Rectal smooth muscle tissue (tissue), 1 donor: Measurements from ENCODE around the gene PCDHGB5.
"Not testable (repeated sequence)": the region's sequence is repeated elsewhere in the genome, so short reads cannot be mapped to it uniquely, and the experiment has no call there.

Experiments used
- H3K27ac ChIP-seq: one replicate; pipeline ENCODE4 v1.7.0; 2013; ENCODE audit warnings: low read depth, low read length, inconsistent platforms
- H3K27me3 ChIP-seq: one replicate; pipeline ENCODE4 v1.7.0; 2013; ENCODE audit warnings: low read length; ENCODE audit not compliant: control insufficient read depth, insufficient read depth
- H3K36me3 ChIP-seq: one replicate; pipeline ENCODE4 v1.7.0; 2013; ENCODE audit warnings: low read length; ENCODE audit not compliant: control insufficient read depth, insufficient read depth
- H3K4me1 ChIP-seq: one replicate; pipeline ENCODE4 v1.7.0; 2013; ENCODE audit warnings: low read length; ENCODE audit not compliant: control insufficient read depth, insufficient read depth
- H3K4me3 ChIP-seq: one replicate; pipeline ENCODE4 v1.7.0; 2013; ENCODE audit warnings: low read length
- H3K9ac ChIP-seq: one replicate; pipeline ENCODE4 v1.7.0; 2013; ENCODE audit warnings: low read length

The PCDHGB5 gene

DNA sequence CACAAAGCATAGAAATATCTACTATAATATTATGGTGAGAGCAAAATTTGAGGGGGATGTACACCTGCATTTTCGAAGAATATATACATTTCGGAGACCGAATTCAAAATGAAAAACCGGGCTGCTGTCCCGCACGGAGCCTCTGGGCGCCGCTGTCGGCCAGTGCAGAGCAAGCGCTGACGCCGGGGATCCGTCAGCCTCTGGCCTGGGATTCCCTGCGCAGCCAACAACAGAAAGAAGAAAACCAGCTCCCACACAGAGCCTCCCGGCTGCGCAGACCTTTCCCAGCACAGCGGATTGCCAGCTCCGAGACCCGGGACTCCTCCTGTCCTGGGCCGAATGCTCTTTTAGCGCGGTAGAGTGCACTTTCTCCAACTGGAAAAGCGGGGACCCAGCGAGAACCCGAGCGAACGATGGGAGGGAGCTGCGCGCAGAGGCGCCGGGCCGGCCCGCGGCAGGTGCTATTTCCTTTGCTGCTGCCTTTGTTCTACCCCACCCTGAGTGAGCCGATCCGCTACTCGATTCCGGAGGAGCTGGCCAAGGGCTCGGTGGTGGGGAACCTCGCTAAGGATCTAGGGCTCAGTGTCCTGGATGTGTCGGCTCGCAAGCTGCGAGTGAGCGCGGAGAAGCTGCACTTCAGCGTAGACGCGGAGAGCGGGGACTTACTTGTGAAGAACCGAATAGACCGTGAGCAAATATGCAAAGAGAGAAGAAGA, 10.2 kb downstream of the PCDHGB5 start, which contains the start of gene PCDHGB6:
TSS of gene PCDHGB6 (plus strand) at position 232 of the 716 bp plus-strand sequence. CDS start at position 414, 182 bp downstream.
- not testable (repeated sequence) for H3K9ac ChIP-seq, H3K27me3 ChIP-seq, H3K27ac ChIP-seq, H3K4me1 ChIP-seq, H3K36me3 ChIP-seq
- peak within 1 kb of the TSS; percentile 45 for H3K4me3 ChIP-seq

DNA sequence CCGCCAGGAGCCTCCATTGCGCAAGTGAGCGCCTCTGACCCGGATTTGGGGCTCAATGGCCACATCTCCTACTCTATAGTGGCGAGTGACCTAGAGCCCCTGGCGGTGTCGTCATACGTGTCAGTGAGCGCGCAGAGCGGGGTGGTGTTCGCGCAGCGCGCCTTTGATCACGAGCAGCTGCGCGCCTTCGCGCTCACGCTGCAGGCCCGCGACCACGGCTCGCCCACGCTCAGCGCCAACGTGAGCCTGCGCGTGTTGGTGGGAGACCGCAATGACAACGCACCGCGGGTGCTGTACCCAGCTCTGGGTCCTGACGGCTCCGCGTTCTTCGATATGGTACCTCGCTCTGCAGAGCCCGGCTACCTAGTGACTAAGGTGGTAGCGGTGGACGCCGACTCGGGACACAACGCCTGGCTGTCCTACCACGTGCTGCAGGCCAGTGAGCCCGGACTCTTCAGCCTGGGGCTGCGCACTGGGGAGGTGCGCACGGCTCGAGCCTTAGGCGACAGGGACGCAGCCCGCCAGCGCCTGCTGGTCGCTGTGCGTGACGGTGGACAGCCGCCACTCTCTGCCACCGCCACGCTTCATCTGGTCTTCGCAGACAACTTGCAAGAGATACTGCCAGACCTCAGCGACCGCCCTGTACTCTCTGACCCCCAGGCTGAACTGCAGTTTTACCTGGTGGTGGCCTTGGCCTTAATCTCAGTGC, 12.0 kb downstream of the PCDHGB5 start:
- Histone ChIP-seq H3K27me3 (peaks cover 5% of the 10 kb centered on the region), H3K36me3 (peaks cover 5% of the 10 kb centered on the region), H3K9ac (no peak overlapping the region), H3K4me1 (no peaks in the 10 kb centered on the region), H3K4me3 (peak overlapping the region; percentile 29), H3K27ac (no peak overlapping the region)

GRCh38 chr5:141411575-141411974, 13.8 kb downstream of the PCDHGB5 start:
- no peak overlapping the region for H3K9ac ChIP-seq
- peaks cover 5% of the 10 kb centered on the region for H3K27me3 ChIP-seq
- no peak overlapping the region for H3K27ac ChIP-seq
- H3K4me3 ChIP-seq = no peak overlapping the region
- H3K36me3 ChIP-seq = peaks cover 5% of the 10 kb centered on the region
- no peaks in the 10 kb centered on the region for H3K4me1 ChIP-seq

GRCh38 chr5:141412854-141413539, 15.2 kb downstream of the PCDHGB5 start, which contains the start of gene PCDHGA10:
TSS of gene PCDHGA10 (plus strand) at chr5:141412987. CDS start at chr5:141413176, 189 bp downstream.
- peak within 1 kb of the TSS; percentile 4 for H3K4me3 ChIP-seq
- no peaks in the 10 kb centered on the region for H3K4me1 ChIP-seq
- H3K27ac ChIP-seq = no peak within 1 kb of the TSS
- H3K9ac ChIP-seq = no peak within 1 kb of the TSS
- peaks cover 5% of the 10 kb centered on the region for H3K36me3 ChIP-seq
- H3K27me3 ChIP-seq = peaks cover 5% of the 10 kb centered on the region

DNA sequence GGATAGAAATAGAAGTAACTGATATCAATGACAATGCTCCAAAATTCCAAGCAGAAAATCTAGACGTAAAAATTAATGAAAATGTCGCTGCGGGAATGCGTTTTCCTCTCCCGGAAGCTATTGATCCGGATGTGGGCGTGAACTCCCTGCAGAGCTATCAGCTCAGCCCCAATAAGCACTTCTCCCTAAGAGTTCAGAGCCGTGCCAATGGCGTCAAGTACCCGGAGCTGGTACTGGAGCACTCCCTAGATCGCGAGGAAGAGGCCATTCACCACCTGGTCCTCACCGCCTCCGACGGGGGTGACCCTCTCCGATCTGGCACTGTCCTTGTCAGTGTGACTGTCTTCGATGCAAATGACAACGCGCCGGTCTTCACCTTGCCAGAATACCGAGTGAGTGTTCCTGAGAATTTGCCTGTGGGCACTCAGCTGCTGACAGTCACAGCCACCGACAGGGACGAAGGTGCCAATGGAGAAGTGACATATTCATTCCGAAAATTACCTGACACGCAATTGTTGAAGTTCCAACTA, 15.9 kb downstream of the PCDHGB5 start:
- Histone ChIP-seq H3K4me1 (no peaks in the 10 kb centered on the region), H3K4me3 (peak overlapping the region; percentile 4), H3K36me3 (peaks cover 5% of the 10 kb centered on the region), H3K27me3 (peaks cover 5% of the 10 kb centered on the region), H3K9ac (no peak overlapping the region), H3K27ac (no peak overlapping the region)

DNA sequence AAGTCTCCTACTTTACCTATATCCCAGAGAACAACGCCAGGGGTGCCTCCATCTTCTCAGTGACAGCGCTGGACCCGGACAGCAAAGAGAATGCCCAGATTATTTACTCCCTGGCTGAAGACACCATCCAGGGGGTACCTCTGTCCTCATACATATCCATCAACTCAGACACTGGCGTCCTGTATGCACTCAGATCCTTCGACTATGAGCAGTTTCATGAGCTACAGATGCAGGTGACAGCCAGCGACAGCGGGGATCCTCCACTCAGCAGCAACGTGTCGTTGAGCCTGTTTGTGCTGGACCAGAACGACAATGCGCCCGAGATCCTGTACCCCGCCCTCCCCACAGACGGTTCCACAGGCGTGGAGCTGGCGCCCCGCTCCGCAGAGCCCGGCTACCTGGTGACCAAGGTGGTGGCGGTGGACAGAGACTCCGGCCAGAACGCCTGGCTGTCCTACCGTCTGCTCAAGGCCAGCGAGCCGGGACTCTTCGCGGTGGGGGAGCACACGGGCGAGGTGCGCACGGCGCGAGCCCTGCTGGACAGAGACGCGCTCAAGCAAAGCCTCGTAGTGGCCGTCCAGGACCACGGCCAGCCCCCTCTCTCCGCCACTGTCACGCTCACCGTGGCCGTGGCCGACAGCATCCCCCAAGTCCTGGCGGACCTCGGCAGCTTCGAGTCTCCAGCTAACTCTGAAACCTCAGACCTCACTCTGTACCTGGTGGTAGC, 17.0 kb downstream of the PCDHGB5 start:
- not testable (repeated sequence) for H3K4me1 ChIP-seq, H3K27me3 ChIP-seq, H3K27ac ChIP-seq, H3K4me3 ChIP-seq, H3K9ac ChIP-seq, H3K36me3 ChIP-seq

DNA sequence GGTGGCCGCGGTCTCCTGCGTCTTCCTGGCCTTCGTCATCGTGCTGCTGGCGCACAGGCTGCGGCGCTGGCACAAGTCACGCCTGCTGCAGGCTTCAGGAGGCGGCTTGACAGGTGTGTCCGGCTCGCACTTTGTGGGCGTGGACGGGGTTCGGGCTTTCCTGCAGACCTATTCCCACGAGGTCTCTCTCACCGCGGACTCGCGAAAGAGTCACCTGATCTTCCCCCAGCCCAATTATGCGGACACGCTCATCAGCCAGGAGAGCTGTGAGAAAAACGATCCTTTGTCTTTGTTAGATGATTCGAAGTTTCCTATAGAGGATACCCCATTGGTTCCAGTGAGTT, 17.5 kb downstream of the PCDHGB5 start:
- not testable (repeated sequence) for H3K27me3 ChIP-seq, H3K27ac ChIP-seq, H3K4me1 ChIP-seq, H3K9ac ChIP-seq, H3K36me3 ChIP-seq, H3K4me3 ChIP-seq

DNA sequence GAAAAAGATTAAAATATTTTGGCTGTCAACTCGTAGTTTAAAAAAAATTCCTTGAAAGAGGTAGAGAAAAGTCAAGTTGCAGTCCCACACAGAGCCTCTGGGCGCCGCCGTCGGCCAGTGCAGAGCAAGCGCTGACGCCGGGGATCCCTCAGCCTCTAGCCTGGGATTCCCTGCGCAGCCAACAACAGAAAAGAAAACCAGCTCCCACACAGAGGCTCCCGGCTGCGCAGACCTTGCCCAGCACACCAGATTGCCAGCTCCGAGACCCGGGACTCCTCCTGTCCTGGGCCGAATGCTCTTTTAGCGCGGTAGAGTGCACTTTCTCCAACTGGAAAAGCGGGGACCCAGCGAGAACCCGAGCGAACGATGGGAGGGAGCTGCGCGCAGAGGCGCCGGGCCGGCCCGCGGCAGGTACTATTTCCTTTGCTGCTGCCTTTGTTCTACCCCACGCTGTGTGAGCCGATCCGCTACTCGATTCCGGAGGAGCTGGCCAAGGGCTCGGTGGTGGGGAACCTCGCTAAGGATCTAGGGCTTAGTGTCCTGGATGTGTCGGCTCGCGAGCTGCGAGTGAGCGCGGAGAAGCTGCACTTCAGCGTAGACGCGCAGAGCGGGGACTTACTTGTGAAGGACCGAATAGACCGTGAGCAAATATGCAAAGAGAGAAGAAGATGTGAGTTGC, 19.9 kb downstream of the PCDHGB5 start, which contains the start of gene PCDHGB7:
TSS of gene PCDHGB7 (plus strand) at position 184 of the 679 bp plus-strand sequence. CDS start at position 367, 183 bp downstream.
- H3K27me3 ChIP-seq, H3K9ac ChIP-seq, H3K4me1 ChIP-seq, H3K27ac ChIP-seq, H3K36me3 ChIP-seq: not testable (repeated sequence)
- H3K4me3 ChIP-seq = peak within 1 kb of the TSS; percentile 57

GRCh38 chr5:141419074-141419880, 21.5 kb downstream of the PCDHGB5 start:
- Histone ChIP-seq H3K9ac (no peak overlapping the region), H3K27ac (no peak overlapping the region), H3K4me1 (no peaks in the 10 kb centered on the region), H3K36me3 (no peaks in the 10 kb centered on the region), H3K4me3 (peak overlapping the region; percentile 10), H3K27me3 (peaks cover 2% of the 10 kb centered on the region)

DNA sequence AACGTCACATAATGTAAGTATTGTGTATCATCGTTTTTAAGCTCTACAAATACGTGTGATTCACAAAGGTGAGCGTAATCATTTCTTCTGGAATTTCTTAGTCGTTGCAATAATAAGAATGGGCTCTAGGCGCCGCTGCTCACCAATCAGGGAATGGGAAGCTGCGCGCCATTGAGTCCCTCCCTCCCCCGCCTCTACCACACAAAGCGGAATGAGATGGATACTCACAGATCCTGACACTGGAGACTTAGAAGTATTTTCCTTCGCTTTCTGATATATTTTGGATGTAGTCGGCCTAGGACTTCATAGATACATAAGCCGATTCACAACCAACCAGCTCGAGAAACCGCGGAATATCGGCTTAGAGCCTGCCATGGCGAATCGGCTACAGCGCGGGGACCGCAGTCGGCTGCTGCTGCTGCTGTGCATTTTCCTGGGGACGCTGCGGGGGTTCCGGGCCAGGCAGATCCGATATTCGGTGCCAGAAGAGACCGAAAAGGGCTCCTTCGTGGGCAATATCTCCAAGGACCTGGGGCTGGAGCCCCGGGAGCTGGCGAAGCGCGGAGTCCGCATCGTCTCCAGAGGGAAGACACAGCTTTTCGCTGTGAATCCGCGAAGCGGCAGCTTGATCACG, 23.2 kb downstream of the PCDHGB5 start, which contains the start of gene PCDHGA11:
TSS of gene PCDHGA11 (plus strand) at position 197 of the 634 bp plus-strand sequence. CDS start at position 374, 177 bp downstream.
- no peaks in the 10 kb centered on the region for H3K4me1 ChIP-seq
- H3K36me3 ChIP-seq = no peaks in the 10 kb centered on the region
- peak within 1 kb of the TSS; percentile 29 for H3K4me3 ChIP-seq
- no peak within 1 kb of the TSS for H3K9ac ChIP-seq
- no peak within 1 kb of the TSS for H3K27ac ChIP-seq
- peaks cover 2% of the 10 kb centered on the region for H3K27me3 ChIP-seq
